HEK293T (cell line): ENCODE results near the gene RNFT2.

Experiments
- ARNT ChIP-seq: fragments of 450-650 bp; IDR thresholded peaks from 2 replicates; pipeline ENCODE4 v1.6.1; 2017; ENCODE audit warnings: mild to moderate bottlenecking
- LEF1 ChIP-seq: fragments of 450-650 bp; IDR thresholded peaks from 2 replicates; pipeline ENCODE4 v1.6.1; 2017; ENCODE audit warnings: mild to moderate bottlenecking, borderline replicate concordance
- SUZ12 ChIP-seq: fragments of 450-650 bp; IDR thresholded peaks from 2 replicates; pipeline ENCODE4 v1.6.1; 2016; ENCODE audit warnings: mild to moderate bottlenecking

DNA sequence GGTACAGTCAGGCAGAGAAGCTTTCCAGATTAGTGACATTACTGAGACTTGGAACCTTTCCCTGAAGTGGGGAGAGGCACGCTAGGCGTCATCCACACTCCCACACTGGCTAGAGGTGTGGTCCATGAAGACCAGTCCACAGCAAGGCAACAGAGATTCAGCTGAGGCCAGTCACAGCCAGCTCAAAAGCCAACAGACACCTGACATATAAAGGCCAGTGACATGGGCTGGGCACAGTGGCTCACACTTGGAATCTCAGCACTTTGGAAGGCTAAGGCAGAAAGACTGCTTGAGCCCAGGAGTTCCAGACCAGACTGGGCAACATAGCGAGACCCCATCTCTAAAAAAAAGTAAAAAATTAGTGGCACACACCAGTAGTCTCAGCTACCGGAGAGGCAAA, 132.2 kb downstream of the RNFT2 start:
- TF ChIP-seq SUZ12 = no peak
- TF ChIP-seq LEF1 = no peak
- TF ChIP-seq ARNT = no peak
